IMR-90 (cell line): Measurements from ENCODE around the gene RAPGEF5. TPM values are rescaled to one million over a fixed set of nuclear protein-coding genes. Genes with fewer than 3 reads are reported as not detected.

Source experiments
- ATAC-seq: fragments of 200-7000 bp; cut with Tn5 transposase; 2 replicates; pipeline ENCODE4 v1.9.1; 2020; ENCODE audit warnings: low read depth, mild to moderate bottlenecking, moderate library complexity
- BruUV-seq: library from RNA; stranded (reverse); fragments of 400-500 nt; replicated peaks from 2 replicates; lab custom pipeline; 2021; lab: Mats Ljungman, UMichigan
- CTCF ChIA-PET: fragments of 300-600 bp; formaldehyde crosslinking; extraction: SDS; loops from one replicate; lab custom pipeline; 2021; ENCODE audit warnings: antibody characterized with exemption; lab: Yijun Ruan, JAX
- POLR2A ChIA-PET: fragments of 300-600 bp; sonication (Branson Sonifier 250); formaldehyde crosslinking; loops from one replicate; lab custom pipeline; 2022; ENCODE audit warnings: antibody characterized with exemption; ENCODE audit not compliant: unreplicated experiment; lab: Charles Lee
- DNase-seq: peaks from one replicate; pipeline ENCODE4 v3.0.0; 2013
- H2AFZ ChIP-seq: replicated peaks from 2 replicates; pipeline ENCODE3; 2013; ENCODE audit warnings: low read length, mild to moderate bottlenecking; ENCODE audit not compliant: poor library complexity
- H2AK5ac ChIP-seq: 2 replicates; pipeline ENCODE4 v1.6.1; 2013; ENCODE audit warnings: low read depth, low read length, inconsistent platforms
- H2AK9ac ChIP-seq: replicated peaks from 2 replicates; pipeline ENCODE3; 2013; ENCODE audit warnings: mild to moderate bottlenecking, low read depth, low read length, moderate library complexity; ENCODE audit not compliant: poor library complexity
- H2BK120ac ChIP-seq: 2 replicates; pipeline ENCODE4 v1.6.1; 2013; ENCODE audit warnings: low read depth, low read length, inconsistent platforms
- H2BK15ac ChIP-seq: 3 replicates; pipeline ENCODE4 v1.6.1; 2013; ENCODE audit warnings: low read depth, low read length, inconsistent platforms
- H2BK20ac ChIP-seq: 2 replicates; pipeline ENCODE4 v1.6.1; 2013; ENCODE audit warnings: low read depth, mild to moderate bottlenecking, inconsistent platforms, low read length, moderate library complexity
- H2BK5ac ChIP-seq: 2 replicates; pipeline ENCODE4 v1.6.1; 2013; ENCODE audit warnings: mild to moderate bottlenecking, low read depth, low read length, inconsistent platforms; ENCODE audit not compliant: poor library complexity, severe bottlenecking
- H3K14ac ChIP-seq: replicated peaks from 2 replicates; pipeline ENCODE4 v1.6.1; 2013; ENCODE audit warnings: low read depth, low read length, inconsistent platforms
- H3K18ac ChIP-seq: 2 replicates; pipeline ENCODE4 v1.6.1; 2013; ENCODE audit warnings: low read depth, low read length, control low read depth
- H3K23ac ChIP-seq: 2 replicates; pipeline ENCODE4 v1.6.1; 2013; ENCODE audit warnings: low read depth, low read length, inconsistent platforms
- H3K27ac ChIP-seq: 2 replicates; pipeline ENCODE4 v1.5.1; 2013; ENCODE audit warnings: mild to moderate bottlenecking, control low read depth, low read length; ENCODE audit not compliant: insufficient read depth
- H3K27me3 ChIP-seq: 2 replicates; pipeline ENCODE4 v1.6.1; 2013; ENCODE audit warnings: low read length; ENCODE audit not compliant: control insufficient read depth, insufficient read depth
- H3K36me3 ChIP-seq: 2 replicates; pipeline ENCODE4 v1.6.1; 2013; ENCODE audit warnings: low read length, mixed read lengths; ENCODE audit not compliant: control insufficient read depth, insufficient read depth
- H3K4ac ChIP-seq: 2 replicates; pipeline ENCODE4 v1.6.1; 2013; ENCODE audit warnings: low read depth, low read length, inconsistent platforms
- H3K4me1 ChIP-seq: 2 replicates; pipeline ENCODE4 v1.6.1; 2013; ENCODE audit warnings: low read length, mixed read lengths; ENCODE audit not compliant: control insufficient read depth, insufficient read depth
- H3K4me2 ChIP-seq: 2 replicates; pipeline ENCODE4 v1.6.1; 2013; ENCODE audit warnings: low read depth, mild to moderate bottlenecking, control low read depth, low read length, moderate library complexity
- H3K4me3 ChIP-seq: 2 replicates; pipeline ENCODE4 v1.5.1; 2013; ENCODE audit warnings: low read depth, mild to moderate bottlenecking, control low read depth, low read length, moderate library complexity; ENCODE audit not compliant: insufficient read depth
- H3K56ac ChIP-seq: 2 replicates; pipeline ENCODE4 v1.6.1; 2013; ENCODE audit warnings: low read length, inconsistent platforms; ENCODE audit not compliant: insufficient read depth; ENCODE audit errors: extremely low read depth
- H3K79me1 ChIP-seq, 2 experiments: 2 replicates each; pipeline ENCODE4 v1.6.1; 2013; ENCODE audit warnings: low read length in 2 of 2, inconsistent platforms in 1 of 2, low read depth in 1 of 2
- H3K9ac ChIP-seq: 2 replicates; pipeline ENCODE4 v1.6.1; 2013; ENCODE audit warnings: low read depth, low read length, control low read depth
- H3K9me1 ChIP-seq: 2 replicates; pipeline ENCODE4 v1.6.1; 2013; ENCODE audit warnings: low read length, inconsistent platforms; ENCODE audit not compliant: insufficient read depth
- H3K9me3 ChIP-seq: 2 replicates; pipeline ENCODE4 v1.6.1; 2013; ENCODE audit warnings: low read length; ENCODE audit not compliant: control insufficient read depth, insufficient read depth
- H4K20me1 ChIP-seq: 2 replicates; pipeline ENCODE4 v1.6.1; 2013; ENCODE audit warnings: low read length, inconsistent platforms; ENCODE audit not compliant: insufficient read depth
- H4K5ac ChIP-seq: 2 replicates; pipeline ENCODE4 v1.6.1; 2013; ENCODE audit warnings: mild to moderate bottlenecking, low read depth, low read length, control low read depth
- H4K8ac ChIP-seq, 2 experiments: 2 replicates each; pipeline ENCODE4 v1.6.1; 2013; ENCODE audit warnings: low read depth in 2 of 2, low read length in 2 of 2, control low read depth in 1 of 2, inconsistent platforms in 1 of 2
- H4K91ac ChIP-seq: 2 replicates; pipeline ENCODE4 v1.6.1; 2013; ENCODE audit warnings: low read depth, low read length, inconsistent platforms; ENCODE audit not compliant: insufficient read depth
- BHLHE40 ChIP-seq: fragments of 150-350 bp; IDR thresholded peaks from 2 replicates; pipeline ENCODE4 v1.6.1; 2016; ENCODE audit warnings: mild to moderate bottlenecking, low read depth, low read length
- CEBPB ChIP-seq: IDR thresholded peaks from 2 replicates; pipeline ENCODE4 v1.6.1; 2012; ENCODE audit warnings: low read depth, low read length, improper control_type of control experiment
- CHD1 ChIP-seq: IDR thresholded peaks from 2 replicates; pipeline ENCODE4 v1.6.1; 2012; ENCODE audit warnings: low read depth, low read length, improper control_type of control experiment
- CTCF ChIP-seq: conservative IDR thresholded peaks from 2 replicates; pipeline ENCODE4 v1.5.1; 2012; ENCODE audit warnings: mild to moderate bottlenecking, low read depth, low read length, improper control_type of control experiment
- ELK1 ChIP-seq: fragments of 150-350 bp; IDR thresholded peaks from 2 replicates; pipeline ENCODE4 v1.6.1; 2016; ENCODE audit warnings: low read depth, mild to moderate bottlenecking, low read length, moderate library complexity, borderline replicate concordance
- FOS ChIP-seq: fragments of 150-350 bp; IDR thresholded peaks from 2 replicates; pipeline ENCODE4 v1.6.1; 2016; ENCODE audit warnings: low read depth, low read length
- MAFK ChIP-seq: IDR thresholded peaks from 2 replicates; pipeline ENCODE4 v1.6.1; 2012; ENCODE audit warnings: low read depth, low read length, improper control_type of control experiment
- MAZ ChIP-seq: IDR thresholded peaks from 2 replicates; pipeline ENCODE4 v1.6.1; 2012; ENCODE audit warnings: low read depth, mild to moderate bottlenecking, low read length, improper control_type of control experiment, moderate library complexity, borderline replicate concordance
- MXI1 ChIP-seq: IDR thresholded peaks from 2 replicates; pipeline ENCODE4 v1.6.1; 2012; ENCODE audit warnings: low read depth, mild to moderate bottlenecking, low read length, moderate library complexity, borderline replicate concordance
- NFE2L2 ChIP-seq: fragments of 150-350 bp; IDR thresholded peaks from 2 replicates; pipeline ENCODE4 v1.6.1; 2016; ENCODE audit warnings: low read depth, mild to moderate bottlenecking, low read length
- POLR2A ChIP-seq: IDR thresholded peaks from 2 replicates; pipeline ENCODE4 v1.6.1; 2012; ENCODE audit warnings: mild to moderate bottlenecking, low read depth, low read length
- RAD21 ChIP-seq: IDR thresholded peaks from 2 replicates; pipeline ENCODE4 v1.6.1; 2012; ENCODE audit warnings: low read length, improper control_type of control experiment
- RCOR1 ChIP-seq: IDR thresholded peaks from 2 replicates; pipeline ENCODE4 v1.6.1; 2012; ENCODE audit warnings: mild to moderate bottlenecking, low read length, improper control_type of control experiment; ENCODE audit not compliant: insufficient replicate concordance
- RFX5 ChIP-seq: IDR thresholded peaks from 2 replicates; pipeline ENCODE4 v1.8.0; 2012; ENCODE audit warnings: low read depth, mild to moderate bottlenecking, low read length, moderate library complexity
- SMC3 ChIP-seq: fragments of 150-350 bp; IDR thresholded peaks from 2 replicates; pipeline ENCODE4 v1.6.1; 2016; ENCODE audit warnings: low read depth, mild to moderate bottlenecking, antibody characterized with exemption, low read length, moderate library complexity
- USF2 ChIP-seq: fragments of 150-350 bp; IDR thresholded peaks from 2 replicates; pipeline ENCODE4 v1.6.1; 2017; ENCODE audit warnings: mild to moderate bottlenecking, antibody characterized with exemption, low read length, low read depth
- WGBS, 2 experiments: methylation state at CpG; one replicate each; pipeline versions ENCODE4 v1.1.5 to v1.1.7; 2013; ENCODE audit warnings: missing lambda C conversion rate in 2 of 2; ENCODE audit not compliant: insufficient read length in 1 of 2; ENCODE audit errors: extremely low coverage in 2 of 2; 5-methylcytosine and 5-hydroxymethylcytosine counted together
- dilution Hi-C: fragments of 300-500 bp; cut with HindIII; formaldehyde crosslinking; loops from one replicate; pipeline ENCODE4 v1.14.3; 2018; ENCODE audit warnings: low sequenced_read_pairs; ENCODE audit not compliant: unreplicated experiment
- in situ Hi-C: fragments of 300-500 bp; cut with MboI; formaldehyde crosslinking; loops from 3 replicates; pipeline ENCODE4 v1.14.3; 2019; ENCODE audit warnings: low sequenced_read_pairs, inconsistent platforms, mixed read lengths
- intact Hi-C: fragments of 100-400 bp; cut with micrococcal nuclease; formaldehyde crosslinking; loops from 2 replicates; pipeline ENCODE4 v1.10.0; 2022
- polyA plus RNA-seq, 3 experiments: library from polyadenylated mRNA; depleted of rRNA; stranded (reverse); fragments of >200 nt; gene quantifications; 2 replicates each; pipeline ENCODE4 v1.2.3, GENCODE V29; 2012; ENCODE audit warnings: low replicate concordance in 1 of 3
- total RNA-seq: library from RNA; depleted of rRNA; stranded (reverse); fragments of >200 nt; gene quantifications from 2 replicates; pipeline ENCODE4 v1.2.3, GENCODE V29; 2012

The RAPGEF5 gene
- total and polyA plus RNA-seq, 2 of the 4 experiments (the other 2 are of a cell fraction): 0.05 to 0.18 TPM

GRCh38 chr7:22338411-22338810, 18.5 kb downstream of the RAPGEF5 start:
- Histone ChIP-seq H3K18ac (no peak overlapping the region), H3K14ac (no peak overlapping the region), H2BK15ac (no peak overlapping the region), H3K79me1 (no peaks in the 10 kb centered on the region), H3K4ac (no peak overlapping the region), H2BK5ac (no peak overlapping the region), H2AFZ (no peak overlapping the region), H3K9me3 (no peaks in the 10 kb centered on the region), H3K9me1 (no peaks in the 10 kb centered on the region), H3K36me3 (no peaks in the 10 kb centered on the region), H3K4me1 (no peaks in the 10 kb centered on the region), H2AK5ac (no peak overlapping the region), H3K27me3 (no peaks in the 10 kb centered on the region), H3K56ac (no peak overlapping the region), H3K23ac (no peak overlapping the region), H3K9ac (no peak overlapping the region), H3K4me2 (no peak overlapping the region), H2BK20ac (no peak overlapping the region), H4K20me1 (no peaks in the 10 kb centered on the region), H4K5ac (no peak overlapping the region), H3K4me3 (no peak overlapping the region), H4K91ac (no peak overlapping the region), H3K27ac (no peak overlapping the region), H2AK9ac (no peak overlapping the region), H4K8ac (no peak overlapping the region), H2BK120ac (no peak overlapping the region)
- POLR2A ChIA-PET: no interaction called here
- no CpG with 5 or more reads among the region's 2 CpGs for WGBS, 2 experiments
- in situ Hi-C loops: no loop called here
- dilution Hi-C loops: no loop called here
- BruUV-seq: no TSS peak
- CTCF ChIA-PET: no interaction called here
- ATAC-seq (no peak), DNase-seq (no peak)
- intact Hi-C loops: no loop called here
- TF ChIP-seq MAFK: no peak
- no peak for TF ChIP-seq USF2
- no peak for TF ChIP-seq CTCF
- no peak for TF ChIP-seq CHD1
- no peak for TF ChIP-seq SMC3
- no peak for TF ChIP-seq FOS
- TF ChIP-seq RAD21: no peak
- TF ChIP-seq BHLHE40: no peak
- TF ChIP-seq CEBPB: no peak
- TF ChIP-seq ELK1: no peak
- TF ChIP-seq MXI1: no peak
- TF ChIP-seq NFE2L2: no peak
- TF ChIP-seq MAZ: no peak
- TF ChIP-seq RCOR1: no peak
- no peak for TF ChIP-seq RFX5
- TF ChIP-seq POLR2A: no peak
